HL-60 (cell line): ENCODE measurements around the gene CORO2A.

Experiments
- DNase-seq, 2 experiments: peaks; one replicate each; pipeline ENCODE4 v3.0.0-alpha.2; 2010 to 2020; ENCODE audit warnings: low read depth in 1 of 2, low spot score in 1 of 2
- H3K27ac ChIP-seq: fragments of 250-450 bp; sonication (Bioruptor Pico); replicated peaks from 2 replicates; pipeline ENCODE4 v1.5.1; 2020; ENCODE audit warnings: mild to moderate bottlenecking, moderate library complexity
- H3K27me3 ChIP-seq: fragments of 250-450 bp; sonication (Bioruptor Pico); 2 replicates; pipeline ENCODE4 v1.5.1; 2021; ENCODE audit warnings: mild to moderate bottlenecking, moderate library complexity; ENCODE audit not compliant: insufficient read depth, poor library complexity, severe bottlenecking
- H3K4me3 ChIP-seq: replicated peaks from 2 replicates; pipeline ENCODE4 v1.5.1; 2011; ENCODE audit warnings: mild to moderate bottlenecking, control low read depth, low read length; ENCODE audit not compliant: insufficient read depth
- GABPA ChIP-seq: IDR thresholded peaks from 2 replicates; pipeline ENCODE4 v1.6.1; 2012; ENCODE audit warnings: low read depth
- POLR2AphosphoS5 ChIP-seq: IDR thresholded peaks from 2 replicates; pipeline ENCODE4 v1.6.1; 2012; ENCODE audit warnings: low read depth
- SPI1 ChIP-seq: IDR thresholded peaks from 2 replicates; pipeline ENCODE4 v1.6.1; 2012; ENCODE audit warnings: low read depth, mild to moderate bottlenecking, borderline replicate concordance
- TF ChIP-seq, protein P1 (sequence below): IDR thresholded peaks from 2 replicates; pipeline ENCODE4 v1.6.1; 2012; ENCODE audit warnings: low read depth; ENCODE audit not compliant: insufficient replicate concordance
- TF ChIP-seq, protein P2 (sequence below): IDR thresholded peaks from one replicate; pipeline ENCODE4 v1.5.1; 2011; ENCODE audit warnings: low read length, control low read depth, inconsistent platforms; ENCODE audit not compliant: insufficient read depth

Gene CORO2A

DNA sequence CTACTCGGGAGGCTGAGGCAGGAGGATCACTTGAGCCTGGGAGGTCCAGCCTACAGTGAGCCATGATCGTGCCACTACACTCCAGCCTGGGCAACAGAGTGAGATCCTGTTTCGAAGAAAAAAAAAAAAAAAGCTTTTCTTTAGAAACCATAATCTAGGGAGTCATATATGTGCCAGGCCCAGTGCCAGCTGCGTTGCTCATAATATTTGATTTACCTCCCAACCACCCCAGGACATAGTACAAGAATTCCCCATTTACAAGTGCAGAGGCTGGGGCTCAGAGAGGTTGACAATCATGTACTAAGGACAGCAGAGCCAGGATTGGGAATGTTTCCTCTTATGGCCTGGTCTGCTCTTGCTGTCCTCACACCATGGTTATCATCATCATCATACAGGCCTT lies 48.4 kb downstream of the CORO2A start:
- DNase-seq, result no peak
- H3K27me3 ChIP-seq, result no peaks in the 10 kb centered on the region
- TF ChIP-seq SPI1 (no peak), GABPA (no peak), POLR2AphosphoS5 (no peak)
- TF ChIP-seq, protein P1, sequence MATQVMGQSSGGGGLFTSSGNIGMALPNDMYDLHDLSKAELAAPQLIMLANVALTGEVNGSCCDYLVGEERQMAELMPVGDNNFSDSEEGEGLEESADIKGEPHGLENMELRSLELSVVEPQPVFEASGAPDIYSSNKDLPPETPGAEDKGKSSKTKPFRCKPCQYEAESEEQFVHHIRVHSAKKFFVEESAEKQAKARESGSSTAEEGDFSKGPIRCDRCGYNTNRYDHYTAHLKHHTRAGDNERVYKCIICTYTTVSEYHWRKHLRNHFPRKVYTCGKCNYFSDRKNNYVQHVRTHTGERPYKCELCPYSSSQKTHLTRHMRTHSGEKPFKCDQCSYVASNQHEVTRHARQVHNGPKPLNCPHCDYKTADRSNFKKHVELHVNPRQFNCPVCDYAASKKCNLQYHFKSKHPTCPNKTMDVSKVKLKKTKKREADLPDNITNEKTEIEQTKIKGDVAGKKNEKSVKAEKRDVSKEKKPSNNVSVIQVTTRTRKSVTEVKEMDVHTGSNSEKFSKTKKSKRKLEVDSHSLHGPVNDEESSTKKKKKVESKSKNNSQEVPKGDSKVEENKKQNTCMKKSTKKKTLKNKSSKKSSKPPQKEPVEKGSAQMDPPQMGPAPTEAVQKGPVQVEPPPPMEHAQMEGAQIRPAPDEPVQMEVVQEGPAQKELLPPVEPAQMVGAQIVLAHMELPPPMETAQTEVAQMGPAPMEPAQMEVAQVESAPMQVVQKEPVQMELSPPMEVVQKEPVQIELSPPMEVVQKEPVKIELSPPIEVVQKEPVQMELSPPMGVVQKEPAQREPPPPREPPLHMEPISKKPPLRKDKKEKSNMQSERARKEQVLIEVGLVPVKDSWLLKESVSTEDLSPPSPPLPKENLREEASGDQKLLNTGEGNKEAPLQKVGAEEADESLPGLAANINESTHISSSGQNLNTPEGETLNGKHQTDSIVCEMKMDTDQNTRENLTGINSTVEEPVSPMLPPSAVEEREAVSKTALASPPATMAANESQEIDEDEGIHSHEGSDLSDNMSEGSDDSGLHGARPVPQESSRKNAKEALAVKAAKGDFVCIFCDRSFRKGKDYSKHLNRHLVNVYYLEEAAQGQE, result no peak
- TF ChIP-seq, protein P2, sequence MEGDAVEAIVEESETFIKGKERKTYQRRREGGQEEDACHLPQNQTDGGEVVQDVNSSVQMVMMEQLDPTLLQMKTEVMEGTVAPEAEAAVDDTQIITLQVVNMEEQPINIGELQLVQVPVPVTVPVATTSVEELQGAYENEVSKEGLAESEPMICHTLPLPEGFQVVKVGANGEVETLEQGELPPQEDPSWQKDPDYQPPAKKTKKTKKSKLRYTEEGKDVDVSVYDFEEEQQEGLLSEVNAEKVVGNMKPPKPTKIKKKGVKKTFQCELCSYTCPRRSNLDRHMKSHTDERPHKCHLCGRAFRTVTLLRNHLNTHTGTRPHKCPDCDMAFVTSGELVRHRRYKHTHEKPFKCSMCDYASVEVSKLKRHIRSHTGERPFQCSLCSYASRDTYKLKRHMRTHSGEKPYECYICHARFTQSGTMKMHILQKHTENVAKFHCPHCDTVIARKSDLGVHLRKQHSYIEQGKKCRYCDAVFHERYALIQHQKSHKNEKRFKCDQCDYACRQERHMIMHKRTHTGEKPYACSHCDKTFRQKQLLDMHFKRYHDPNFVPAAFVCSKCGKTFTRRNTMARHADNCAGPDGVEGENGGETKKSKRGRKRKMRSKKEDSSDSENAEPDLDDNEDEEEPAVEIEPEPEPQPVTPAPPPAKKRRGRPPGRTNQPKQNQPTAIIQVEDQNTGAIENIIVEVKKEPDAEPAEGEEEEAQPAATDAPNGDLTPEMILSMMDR, result no peak
- no peak overlapping the region for H3K27ac ChIP-seq
- H3K4me3 ChIP-seq, result no peak overlapping the region

DNA sequence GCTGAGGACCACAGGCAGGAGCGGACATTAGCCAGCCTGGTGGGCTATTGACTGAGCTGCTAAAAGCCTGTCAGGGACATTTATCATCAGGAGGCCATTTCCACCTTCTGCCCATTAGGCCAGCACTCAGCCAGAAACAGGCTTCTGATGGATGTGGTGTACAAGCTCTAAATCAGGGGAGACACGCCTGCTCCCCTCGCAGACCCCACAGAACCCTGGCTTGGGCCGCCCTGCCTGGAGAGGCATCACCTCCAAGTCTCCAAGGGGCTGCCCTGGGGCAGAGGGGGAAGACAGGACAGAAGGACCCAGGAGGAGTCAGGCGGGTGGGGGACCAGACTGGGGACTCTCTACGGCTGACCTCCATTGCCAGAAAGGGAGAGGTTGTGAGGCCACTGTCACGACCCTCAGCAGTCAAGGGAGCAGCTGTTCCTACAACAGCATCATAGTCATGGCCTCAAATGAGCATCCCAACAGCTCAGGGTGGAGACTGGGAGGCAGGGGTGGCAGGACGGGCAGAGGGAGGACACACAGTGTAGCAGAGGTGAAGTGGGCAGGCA lies 49.4 kb downstream of the CORO2A start:
- TF ChIP-seq POLR2AphosphoS5 (no peak), SPI1 (no peak), GABPA (no peak)
- TF ChIP-seq, protein P1, result no peak

DNA sequence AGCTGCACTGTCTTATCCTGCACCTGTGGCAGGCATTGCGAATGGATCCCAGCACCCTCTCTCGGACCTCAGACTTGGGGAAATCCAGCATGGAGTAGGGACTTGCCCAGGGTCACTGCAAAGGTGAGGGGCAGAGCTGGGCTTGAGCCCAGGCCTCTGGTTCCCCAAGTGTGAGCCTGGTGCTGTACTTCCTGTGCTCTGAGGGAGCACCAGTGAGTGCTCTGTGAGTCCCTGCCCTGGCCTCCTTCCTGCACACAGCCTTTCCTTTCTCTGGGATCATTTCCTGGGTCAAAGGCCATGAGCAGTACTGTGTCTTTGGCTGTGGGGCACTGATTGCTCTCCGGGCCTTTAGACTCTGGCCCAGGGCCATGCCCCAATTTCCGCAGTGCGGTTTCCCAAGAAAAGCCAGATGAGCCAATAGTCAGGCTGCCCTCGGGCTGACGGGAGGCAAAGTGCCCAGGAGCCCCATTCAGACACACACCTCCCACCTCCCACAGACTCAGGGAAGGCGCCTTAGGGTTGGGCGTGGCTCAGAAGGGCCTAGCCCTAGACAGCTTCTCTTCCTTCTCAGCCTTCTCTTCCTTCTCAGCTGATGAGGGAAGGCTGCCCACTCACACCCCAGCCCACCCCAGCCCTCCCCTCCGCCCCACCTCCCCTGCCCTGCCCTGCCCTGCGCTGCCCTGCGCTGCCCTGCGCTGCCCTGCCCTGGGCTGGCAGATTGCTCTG lies 50.1 kb downstream of the CORO2A start:
- H3K4me3 ChIP-seq, result no peak overlapping the region
- no peak overlapping the region for H3K27ac ChIP-seq
- no peaks in the 10 kb centered on the region for H3K27me3 ChIP-seq
- no peak for DNase-seq
- TF ChIP-seq, protein P2, result no peak
- no peak for TF ChIP-seq POLR2AphosphoS5
- TF ChIP-seq SPI1, result no peak
- no peak for TF ChIP-seq GABPA
- TF ChIP-seq, protein P1, result no peak

More for the DNA sequence above, 49.4 kb downstream of the CORO2A start:
- no peak for DNase-seq
- Histone ChIP-seq H3K27me3 (no peaks in the 10 kb centered on the region), H3K27ac (no peak overlapping the region), H3K4me3 (no peak overlapping the region)
